Heart left ventricle (tissue), 16 donors: ENCODE results near the gene LYRM7. TPM values are rescaled to one million over a fixed set of nuclear protein-coding genes. Genes with fewer than 3 reads are reported as not detected.
A peak's percentile ranks its signal among the peaks of the same experiment; 100 is the strongest.
"Not testable (repeated sequence)": the region's sequence is repeated elsewhere in the genome, so short reads cannot be mapped to it uniquely, and the experiment has no call there.

Experiments used
- ATAC-seq, 4 donors: fragments of 200-7000 bp; cut with Tn5 transposase; one replicate each; pipeline ENCODE4 v1.9.1; 2020 to 2022; ENCODE audit warnings: moderate library complexity in 4 of 4, mild to moderate bottlenecking in 3 of 4, moderate number of reproducible peaks in 1 of 4
- DNase-seq, 5 donors: peaks; one replicate each; pipeline ENCODE4 v3.0.0-alpha.2; 2020
- H3K27ac ChIP-seq, 12 donors: fragments of 200-600 bp; sonication (generic) in 4 of 12; one replicate each; pipeline versions ENCODE4 v1.5.0 to v1.8.0; 2016 to 2022; ENCODE audit warnings: mild to moderate bottlenecking in 2 of 12
- H3K27me3 ChIP-seq, 9 donors: fragments of 200-600 bp; sonication (generic) in 2 of 9; one replicate each; pipeline versions ENCODE4 v1.5.1 to v1.8.0; 2016 to 2022; ENCODE audit warnings: mild to moderate bottlenecking in 3 of 9
- H3K36me3 ChIP-seq, 9 donors: fragments of 200-600 bp; sonication (generic) in 2 of 9; one replicate each; pipeline versions ENCODE4 v1.5.0 to v1.8.0; 2018 to 2022; ENCODE audit warnings: mild to moderate bottlenecking in 2 of 9
- H3K4me1 ChIP-seq, 12 donors: fragments of 200-600 bp; sonication (generic) in 4 of 12; one replicate each; pipeline versions ENCODE4 v1.5.0 to v1.8.0; 2016 to 2022; ENCODE audit warnings: mild to moderate bottlenecking in 3 of 12
- H3K4me3 ChIP-seq, 12 donors: fragments of 200-600 bp; sonication (generic) in 4 of 12; one replicate each; pipeline versions ENCODE4 v1.5.0 to v1.8.0; 2017 to 2022; ENCODE audit warnings: mild to moderate bottlenecking in 9 of 12, moderate library complexity in 4 of 12
- H3K9me3 ChIP-seq, 12 donors: fragments of 200-600 bp; sonication (generic) in 4 of 12; one replicate each; pipeline versions ENCODE4 v1.5.0 to v1.8.0; 2016 to 2022; ENCODE audit warnings: mild to moderate bottlenecking in 1 of 12
- CTCF ChIP-seq, 12 donors: fragments of 200-600 bp; sonication (generic) in 4 of 12; IDR thresholded peaks; one replicate each; pipeline versions ENCODE4 v1.5.0 to v1.8.0; 2018 to 2022; ENCODE audit warnings: antibody characterized with exemption in 12 of 12, mild to moderate bottlenecking in 5 of 12
- POLR2A ChIP-seq, 2 donors: fragments of 450-650 bp; IDR thresholded peaks; one replicate each; pipeline ENCODE4 v1.6.1; 2017; ENCODE audit warnings: antibody characterized with exemption in 2 of 2, mild to moderate bottlenecking in 2 of 2, moderate library complexity in 2 of 2
- whole genome bisulfite sequencing, 4 donors: extraction: QIAGEN DNeasy Blood & Tissue Kit in 2 of 4; methylation state at CpG; one replicate each; pipeline versions ENCODE4 v1.1.5 to v1.1.7; 2013 to 2018; 5-methylcytosine and 5-hydroxymethylcytosine counted together
- intact Hi-C, 10 donors: fragments of 100-400 bp; cut with DNase I; formaldehyde crosslinking; loops; one replicate each; pipeline versions ENCODE4 v1.11.1 to v1.14.2; 2022
- polyA plus RNA-seq, 2 donors: library from polyadenylated mRNA; stranded (reverse); fragments of 200-250 nt; gene quantifications; one replicate each; pipeline ENCODE4 v1.2.3, GENCODE V29; 2013
- total RNA-seq, 9 donors: library from RNA; depleted of rRNA in 2 of 9; stranded (reverse); fragments of >200 nt in 2 of 9; fragmentation: NEBNext Ultra II Directional in 3 of 9; extraction: Animal tissue kit (Norgen Biotek cat#: 25700) in 3 of 9; gene quantifications; one replicate each; pipeline versions ENCODE4 v1.1.0 to v1.2.4, GENCODE V29; 2016 to 2023
- donor health status: ischemic (EF 13 %, LVEDD 7.1; RV severe dilation, severe dysfunction).
- donor health status: healthy with polysubstance abuse.
- donor health status: DM: no; HTN: yes; CAD: no.
- donor health status: DM: no; HTN: no; CAD: no.
- donor health status: ischemic (EF 25% LVEDD 6.9; RV normal size, moderate dysfunction).
- donor health status: ischemic (EF 25% LVEDD 5.7; RV mildly dilated, moderate dysfunction).
- donor health status: healthy.
- donor health status: DM: yes; HTN: yes; CAD: no.
- donor health status: ischemic (EF 35%, LVEDD 5.7; RV mildly dilated, moderate dysfunction).
- donor health status: nonischemic (EF 11% LVEDD 7.7; RV severe dilation, severe dysfunction).
- donor health status: DM: yes; HTN: yes; CAD: no.
- donor health status: PGD.
- donor health status: ischemic (EF 29% LVEDD 5.4; RV normal size, mild dysfunction).
- donor health status: nonischemic (EF 23%, LVEDD 6.1; RV moderate dilation, normal function).

The LYRM7 gene
- total and polyA plus RNA-seq, 11 donors: 11.8 to 27.1 (median 20.0) TPM

- Histone ChIP-seq H3K27me3 (no peaks in the 10 kb centered on the region), H3K4me1 (peaks cover 0 to 21% (median 0%) of the 10 kb centered on the region in 12 donors), H3K36me3 (no peaks in the 10 kb centered on the region), H3K4me3 (no peak overlapping the region), H3K27ac (no peak overlapping the region), H3K9me3 (peaks cover 0 to 18% (median 6%) of the 10 kb centered on the region in 12 donors)
- ATAC-seq (no peak), DNase-seq (no peak)
- intact Hi-C loops: no loop called here
- no peak for TF ChIP-seq CTCF (IDR thresholded peaks at IDR 0.05)
- TF ChIP-seq POLR2A (IDR thresholded peaks at IDR 0.05): no peak
- WGBS, 4 donors: 94 to 96% (median 95%) methylated on average over 4 of the region's 4 CpGs
Observed at GRCh38 chr5:131246504-131246903, 75.8 kb downstream of the LYRM7 start.

GRCh38 chr5:131250751-131251475 lies 80.2 kb downstream of the LYRM7 start:
- peaks cover 0 to 53% (median 0%) of the 10 kb centered on the region in 12 donors for H3K4me1 ChIP-seq
- peak overlapping the region in 1 of 12 donors; percentile 91 for H3K27ac ChIP-seq
- 88 to 90% (median 90%) methylated on average over 3 of the region's 3 CpGs for WGBS, 4 donors
- no peaks in the 10 kb centered on the region for H3K36me3 ChIP-seq
- intact Hi-C loops: no loop called here
- peaks cover 0 to 15% (median 6%) of the 10 kb centered on the region in 12 donors for H3K9me3 ChIP-seq
- H3K27me3 ChIP-seq: no peaks in the 10 kb centered on the region
- no peak for ATAC-seq
- no peak overlapping the region for H3K4me3 ChIP-seq
- TF ChIP-seq CTCF (IDR thresholded peaks at IDR 0.05): no peak
- TF ChIP-seq POLR2A (IDR thresholded peaks at IDR 0.05): no peak
- DNase-seq: no peak

- no peak for TF ChIP-seq POLR2A (IDR thresholded peaks at IDR 0.05)
- TF ChIP-seq CTCF (IDR thresholded peaks at IDR 0.05): no peak
- intact Hi-C loops: no loop called here
Observed at GRCh38 chr5:131252824-131253171, 82.1 kb downstream of the LYRM7 start.

GRCh38 chr5:131254025-131254424 lies 83.3 kb downstream of the LYRM7 start:
- not testable (repeated sequence) for DNase-seq, ATAC-seq
- peaks cover 0 to 82% (median 0%) of the 10 kb centered on the region in 12 donors for H3K4me1 ChIP-seq

More at GRCh38 chr5:131252824-131253171, 82.1 kb downstream of the LYRM7 start:
- Histone ChIP-seq H3K27ac (peak overlapping the region in 4 of 12 donors; percentile 3 to 91 (median 32)), H3K9me3 (no peaks in the 10 kb centered on the region), H3K36me3 (no peaks in the 10 kb centered on the region), H3K4me1 (peaks cover 0 to 70% (median 0%) of the 10 kb centered on the region in 12 donors), H3K4me3 (peak overlapping the region in 3 of 12 donors; percentile 13 to 53 (median 18)), H3K27me3 (no peaks in the 10 kb centered on the region)
- ATAC-seq (peak; percentile 42 to 91 (median 76)), DNase-seq (peak; percentile 42 to 67 (median 58))
- 51 to 54% (median 53%) methylated on average over 6 of the region's 6 CpGs for WGBS, 4 donors

More at GRCh38 chr5:131254025-131254424, 83.3 kb downstream of the LYRM7 start:
- H3K27me3 ChIP-seq, intact Hi-C loops, H3K9me3 ChIP-seq, H3K36me3 ChIP-seq: not testable (repeated sequence)
- peak overlapping the region in 1 of 12 donors; percentile 91 for H3K27ac ChIP-seq
- peak overlapping the region in 2 of 12 donors; percentile 11 to 53 for H3K4me3 ChIP-seq
- 93 to 96% (median 95%) methylated on average over 10 of the region's 10 CpGs for WGBS, 4 donors
